Measurements from ENCODE around the gene EEF1E1. TPM values are rescaled to one million over a fixed set of nuclear protein-coding genes. Genes with fewer than 3 reads are reported as not detected.

Gene EEF1E1
- total and polyA plus RNA-seq, 2 donors from 2014 or later, result 35.4 to 59.3 TPM

DNA sequence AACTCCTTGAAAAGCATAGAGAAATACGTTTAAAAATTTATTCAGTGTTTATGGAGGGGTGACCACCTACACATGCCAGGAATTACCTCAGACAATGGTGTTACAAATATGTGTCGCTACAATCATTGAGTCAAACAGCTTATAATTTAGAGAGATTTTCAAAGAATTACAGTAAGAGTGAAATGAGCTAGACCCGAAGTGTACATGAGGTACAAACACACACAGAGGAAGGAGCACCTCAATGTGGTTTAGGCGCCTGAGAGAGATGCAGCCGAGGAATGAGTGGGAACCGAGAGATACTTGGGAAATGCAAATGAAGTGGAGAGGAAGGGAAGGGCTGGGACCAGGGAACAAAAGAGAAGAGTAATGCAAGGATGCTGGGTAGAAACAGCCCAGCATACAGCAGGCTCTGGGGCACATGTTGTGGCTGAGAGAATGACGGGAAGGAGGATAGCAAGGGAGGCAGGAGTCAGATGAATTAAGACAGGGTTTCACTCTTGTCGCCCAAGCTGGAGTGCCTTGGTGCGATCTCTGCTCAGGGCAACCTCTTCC is 15.5 kb downstream of the EEF1E1 start:
- no peaks in the 10 kb centered on the region for H3K9me3 ChIP-seq (ENCODE audit: control insufficient read depth in 2 of 3, insufficient read depth in 1 of 3, low read length in 3 of 3)
- DNase-seq (no peak), FAIRE-seq (no peak)
- TF ChIP-seq, protein P1, sequence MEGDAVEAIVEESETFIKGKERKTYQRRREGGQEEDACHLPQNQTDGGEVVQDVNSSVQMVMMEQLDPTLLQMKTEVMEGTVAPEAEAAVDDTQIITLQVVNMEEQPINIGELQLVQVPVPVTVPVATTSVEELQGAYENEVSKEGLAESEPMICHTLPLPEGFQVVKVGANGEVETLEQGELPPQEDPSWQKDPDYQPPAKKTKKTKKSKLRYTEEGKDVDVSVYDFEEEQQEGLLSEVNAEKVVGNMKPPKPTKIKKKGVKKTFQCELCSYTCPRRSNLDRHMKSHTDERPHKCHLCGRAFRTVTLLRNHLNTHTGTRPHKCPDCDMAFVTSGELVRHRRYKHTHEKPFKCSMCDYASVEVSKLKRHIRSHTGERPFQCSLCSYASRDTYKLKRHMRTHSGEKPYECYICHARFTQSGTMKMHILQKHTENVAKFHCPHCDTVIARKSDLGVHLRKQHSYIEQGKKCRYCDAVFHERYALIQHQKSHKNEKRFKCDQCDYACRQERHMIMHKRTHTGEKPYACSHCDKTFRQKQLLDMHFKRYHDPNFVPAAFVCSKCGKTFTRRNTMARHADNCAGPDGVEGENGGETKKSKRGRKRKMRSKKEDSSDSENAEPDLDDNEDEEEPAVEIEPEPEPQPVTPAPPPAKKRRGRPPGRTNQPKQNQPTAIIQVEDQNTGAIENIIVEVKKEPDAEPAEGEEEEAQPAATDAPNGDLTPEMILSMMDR (IDR thresholded peaks at IDR 0.05; ENCODE audit: borderline replicate concordance, extremely low read depth, insufficient read depth), result no peak
- no peaks in the 10 kb centered on the region for H3K27me3 ChIP-seq (ENCODE audit: control insufficient read depth, insufficient read depth, low read length)
- intact Hi-C loops (cut with DNase I), result no loop called here
- no peak overlapping the region for H3K4me3 ChIP-seq (ENCODE audit: low read length in 3 of 3)
- no peak overlapping the region for H3K9ac ChIP-seq (ENCODE audit: low read length in 3 of 3)
- H3K36me3 ChIP-seq (ENCODE audit: control insufficient read depth in 2 of 3, insufficient read depth in 3 of 3, low read length in 3 of 3), result peaks cover 16 to 20% (median 19%) of the 10 kb centered on the region in 3 donors
- H3K4me1 ChIP-seq (ENCODE audit: control insufficient read depth in 2 of 3, insufficient read depth in 2 of 3, low read depth in 1 of 3, low read length in 3 of 3), result peaks cover 0 to 18% (median 5%) of the 10 kb centered on the region in 3 donors
- no peak overlapping the region for H3K27ac ChIP-seq (ENCODE audit: low read depth in 2 of 2, low read length in 2 of 2)

DNA sequence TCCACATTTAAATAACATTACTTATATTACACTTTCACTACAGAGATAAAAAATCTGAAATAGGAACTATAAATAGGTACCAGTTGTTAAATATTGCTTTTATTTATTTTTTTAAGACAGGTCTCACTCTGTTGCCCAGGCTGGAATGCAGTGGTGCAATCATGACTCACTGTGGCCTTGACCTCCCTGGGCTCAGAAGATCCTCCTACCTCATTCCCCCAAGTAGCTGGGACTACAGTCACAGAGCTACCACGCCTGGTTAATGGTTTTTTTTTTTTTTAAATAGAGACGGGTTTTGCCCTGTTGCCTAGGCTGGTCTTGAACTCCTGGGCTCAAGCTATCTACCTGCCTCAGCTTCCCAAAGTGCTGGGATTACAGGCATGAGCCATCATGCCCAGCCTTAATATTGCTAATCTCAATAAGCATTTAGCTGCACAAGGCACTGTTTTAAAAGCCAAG is 17.3 kb downstream of the EEF1E1 start:
- peaks cover 0 to 26% (median 11%) of the 10 kb centered on the region in 3 donors for H3K4me1 ChIP-seq (ENCODE audit: control insufficient read depth in 2 of 3, insufficient read depth in 2 of 3, low read depth in 1 of 3, low read length in 3 of 3)
- H3K27ac ChIP-seq (ENCODE audit: low read depth in 2 of 2, low read length in 2 of 2), result peak overlapping the region; percentile 59 to 62
- H3K27me3 ChIP-seq (ENCODE audit: control insufficient read depth, insufficient read depth, low read length), result no peaks in the 10 kb centered on the region
- TF ChIP-seq, protein P1 (IDR thresholded peaks at IDR 0.05; ENCODE audit: borderline replicate concordance, extremely low read depth, insufficient read depth), result no peak
- H3K9ac ChIP-seq (ENCODE audit: low read length in 3 of 3), result no peak overlapping the region
- intact Hi-C loops (cut with DNase I), result no loop called here
- no peak overlapping the region for H3K4me3 ChIP-seq (ENCODE audit: low read length in 3 of 3)
- H3K36me3 ChIP-seq (ENCODE audit: control insufficient read depth in 2 of 3, insufficient read depth in 3 of 3, low read length in 3 of 3), result peaks cover 11 to 20% (median 12%) of the 10 kb centered on the region in 3 donors
- peak; percentile 86 for FAIRE-seq
- H3K9me3 ChIP-seq (ENCODE audit: control insufficient read depth in 2 of 3, insufficient read depth in 1 of 3, low read length in 3 of 3), result no peaks in the 10 kb centered on the region
- DNase-seq, result peak in 3 of 5 donors; percentile 51 to 84 (median 62)

DNA sequence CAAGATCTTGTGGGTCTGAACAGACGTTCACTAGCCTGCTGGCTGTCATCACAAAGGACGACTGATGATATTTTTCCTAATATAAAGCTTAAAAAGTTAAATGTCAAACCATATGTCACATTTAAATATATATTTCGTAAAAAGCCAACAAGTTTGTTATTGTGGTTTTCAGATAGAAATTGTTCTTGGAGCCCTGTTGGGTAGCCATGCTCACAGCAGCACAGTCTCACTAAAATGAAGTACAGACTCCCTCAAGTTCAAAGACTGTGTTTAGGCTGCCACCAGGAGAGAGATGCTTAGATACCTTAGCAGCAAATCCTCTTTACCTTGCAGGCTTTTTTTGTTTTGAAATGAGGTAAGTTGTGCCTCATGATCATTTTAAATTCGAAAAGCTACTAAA is 17.8 kb downstream of the EEF1E1 start:
- Histone ChIP-seq H3K9ac (ENCODE audit: low read length in 3 of 3) (no peak overlapping the region), H3K4me1 (ENCODE audit: control insufficient read depth in 2 of 3, insufficient read depth in 2 of 3, low read depth in 1 of 3, low read length in 3 of 3) (peaks cover 0 to 31% (median 14%) of the 10 kb centered on the region in 3 donors), H3K36me3 (ENCODE audit: control insufficient read depth in 2 of 3, insufficient read depth in 3 of 3, low read length in 3 of 3) (peaks cover 11 to 20% (median 12%) of the 10 kb centered on the region in 3 donors), H3K9me3 (ENCODE audit: control insufficient read depth in 2 of 3, insufficient read depth in 1 of 3, low read length in 3 of 3) (no peaks in the 10 kb centered on the region), H3K4me3 (ENCODE audit: low read length in 3 of 3) (no peak overlapping the region), H3K27ac (ENCODE audit: low read depth in 2 of 2, low read length in 2 of 2) (peak overlapping the region; percentile 27 to 43), H3K27me3 (ENCODE audit: control insufficient read depth, insufficient read depth, low read length) (no peaks in the 10 kb centered on the region)
- intact Hi-C loops (cut with DNase I), result no loop called here
- TF ChIP-seq, protein P1 (IDR thresholded peaks at IDR 0.05; ENCODE audit: borderline replicate concordance, extremely low read depth, insufficient read depth), result no peak
- no peak for FAIRE-seq
- DNase-seq, result no peak
